ENCODE results near the gene DYNLT4.
"Not testable (repeated sequence)": the region's sequence is repeated elsewhere in the genome, so short reads cannot be mapped to it uniquely, and the experiment has no call there.

DYNLT4 gene

GRCh38 chr1:44806704-44807363 lies at the start of gene DYNLT4:
TSS of gene DYNLT4 (minus strand) at chr1:44807351. CDS start at chr1:44806668, 683 bp downstream.
- peaks cover 96% of the 10 kb centered on the region for H3K4me1 Mint-ChIP-seq (ENCODE audit: low read depth)
- H3K27ac Mint-ChIP-seq, result peak within 1 kb of the TSS; percentile 99
- no peaks in the 10 kb centered on the region for H3K27me3 Mint-ChIP-seq
- H3K4me3 Mint-ChIP-seq, result peak within 1 kb of the TSS; percentile 80
- H3K36me3 Mint-ChIP-seq (ENCODE audit: low read depth), result peaks cover 88% of the 10 kb centered on the region
- DNase-seq, result no peak
- H3K9me3 Mint-ChIP-seq, result no peaks in the 10 kb centered on the region

GRCh38 chr1:44855742-44856141 lies 48.6 kb upstream of the DYNLT4 start:
- Mint-ChIP-seq H3K27ac (no peak overlapping the region), H3K27me3 (no peaks in the 10 kb centered on the region), H3K4me3 (no peak overlapping the region), H3K9me3 (no peaks in the 10 kb centered on the region), H3K36me3 (ENCODE audit: low read depth) (peaks cover 78% of the 10 kb centered on the region), H3K4me1 (ENCODE audit: low read depth) (peaks cover 1% of the 10 kb centered on the region)
- no peak for DNase-seq

DNA sequence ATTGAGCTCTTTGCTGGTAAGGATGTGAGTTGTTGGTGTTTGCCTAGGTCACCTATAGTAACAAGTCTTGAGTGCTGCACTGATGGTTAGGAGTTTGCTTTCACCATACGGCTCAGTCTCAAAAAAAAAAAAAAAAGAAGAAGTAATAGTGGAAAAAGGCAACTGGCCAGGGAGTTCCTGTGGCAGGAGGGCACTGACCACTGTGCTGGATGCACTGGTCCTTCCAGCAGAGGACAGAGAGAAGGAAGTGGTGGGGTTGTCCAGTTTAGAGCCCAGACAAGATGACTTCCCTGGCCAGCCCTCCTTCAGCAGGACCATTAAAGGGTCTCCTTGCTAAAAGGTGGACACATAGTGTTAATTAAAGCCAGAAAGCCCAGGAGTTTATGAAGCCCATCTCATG lies 47.8 kb upstream of the DYNLT4 start:
- peaks cover 82% of the 10 kb centered on the region for H3K36me3 Mint-ChIP-seq (ENCODE audit: low read depth)
- H3K4me3 Mint-ChIP-seq, result no peak overlapping the region
- DNase-seq, result no peak
- peaks cover 8% of the 10 kb centered on the region for H3K4me1 Mint-ChIP-seq (ENCODE audit: low read depth)
- no peaks in the 10 kb centered on the region for H3K27me3 Mint-ChIP-seq
- H3K27ac Mint-ChIP-seq, result no peak overlapping the region
- no peaks in the 10 kb centered on the region for H3K9me3 Mint-ChIP-seq

GRCh38 chr1:44853201-44853600 lies 46.0 kb upstream of the DYNLT4 start:
- peaks cover 88% of the 10 kb centered on the region for H3K36me3 Mint-ChIP-seq (ENCODE audit: low read depth)
- no peaks in the 10 kb centered on the region for H3K27me3 Mint-ChIP-seq
- no peak overlapping the region for H3K27ac Mint-ChIP-seq
- no peak for DNase-seq
- no peaks in the 10 kb centered on the region for H3K9me3 Mint-ChIP-seq
- no peak overlapping the region for H3K4me3 Mint-ChIP-seq
- peaks cover 18% of the 10 kb centered on the region for H3K4me1 Mint-ChIP-seq (ENCODE audit: low read depth)

GRCh38 chr1:44851308-44851707 lies 44.2 kb upstream of the DYNLT4 start:
- no peak for DNase-seq
- no peaks in the 10 kb centered on the region for H3K27me3 Mint-ChIP-seq
- no peak overlapping the region for H3K4me3 Mint-ChIP-seq
- no peaks in the 10 kb centered on the region for H3K9me3 Mint-ChIP-seq
- peaks cover 81% of the 10 kb centered on the region for H3K36me3 Mint-ChIP-seq (ENCODE audit: low read depth)
- H3K27ac Mint-ChIP-seq, result no peak overlapping the region
- H3K4me1 Mint-ChIP-seq (ENCODE audit: low read depth), result peaks cover 18% of the 10 kb centered on the region

- H3K36me3 Mint-ChIP-seq (ENCODE audit: low read depth), result peaks cover 68% of the 10 kb centered on the region
- no peaks in the 10 kb centered on the region for H3K27me3 Mint-ChIP-seq
- H3K9me3 Mint-ChIP-seq, result no peaks in the 10 kb centered on the region
- peak overlapping the region; percentile 56 for H3K27ac Mint-ChIP-seq
- no peak overlapping the region for H3K4me3 Mint-ChIP-seq
- no peak for DNase-seq
- peaks cover 18% of the 10 kb centered on the region for H3K4me1 Mint-ChIP-seq (ENCODE audit: low read depth)
Measured at GRCh38 chr1:44849575-44850132, 42.5 kb upstream of the DYNLT4 start.

GRCh38 chr1:44848456-44849181 lies 41.5 kb upstream of the DYNLT4 start:
- DNase-seq, result no peak
- peaks cover 5% of the 10 kb centered on the region for H3K27me3 Mint-ChIP-seq
- peaks cover 60% of the 10 kb centered on the region for H3K36me3 Mint-ChIP-seq (ENCODE audit: low read depth)
- no peak overlapping the region for H3K4me3 Mint-ChIP-seq
- H3K9me3 Mint-ChIP-seq, result no peaks in the 10 kb centered on the region
- no peak overlapping the region for H3K27ac Mint-ChIP-seq
- H3K4me1 Mint-ChIP-seq (ENCODE audit: low read depth), result peaks cover 20% of the 10 kb centered on the region

DNA sequence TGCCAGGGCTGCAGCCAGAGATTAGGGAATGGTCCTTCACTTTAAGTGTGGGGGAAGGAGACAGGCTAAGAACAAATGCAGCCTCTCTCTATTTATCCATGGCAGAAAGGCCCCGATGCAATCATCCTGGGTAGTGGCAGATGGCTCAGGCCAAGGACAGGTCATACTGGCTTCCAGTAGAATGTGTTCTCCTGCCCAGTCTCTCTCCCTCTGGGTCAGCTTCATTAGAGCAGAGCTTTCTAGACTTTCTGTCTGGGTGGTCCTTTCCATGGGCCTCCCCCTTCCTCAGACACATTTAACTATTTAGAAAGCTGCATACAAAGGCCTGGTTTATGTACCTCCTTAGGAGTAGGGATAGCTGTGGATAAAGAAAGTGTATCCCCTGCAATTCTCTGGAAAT lies 40.7 kb upstream of the DYNLT4 start:
- peaks cover 5% of the 10 kb centered on the region for H3K27me3 Mint-ChIP-seq
- DNase-seq, result no peak
- no peak overlapping the region for H3K4me3 Mint-ChIP-seq
- peaks cover 20% of the 10 kb centered on the region for H3K4me1 Mint-ChIP-seq (ENCODE audit: low read depth)
- no peak overlapping the region for H3K27ac Mint-ChIP-seq
- peaks cover 54% of the 10 kb centered on the region for H3K36me3 Mint-ChIP-seq (ENCODE audit: low read depth)
- no peaks in the 10 kb centered on the region for H3K9me3 Mint-ChIP-seq

DNA sequence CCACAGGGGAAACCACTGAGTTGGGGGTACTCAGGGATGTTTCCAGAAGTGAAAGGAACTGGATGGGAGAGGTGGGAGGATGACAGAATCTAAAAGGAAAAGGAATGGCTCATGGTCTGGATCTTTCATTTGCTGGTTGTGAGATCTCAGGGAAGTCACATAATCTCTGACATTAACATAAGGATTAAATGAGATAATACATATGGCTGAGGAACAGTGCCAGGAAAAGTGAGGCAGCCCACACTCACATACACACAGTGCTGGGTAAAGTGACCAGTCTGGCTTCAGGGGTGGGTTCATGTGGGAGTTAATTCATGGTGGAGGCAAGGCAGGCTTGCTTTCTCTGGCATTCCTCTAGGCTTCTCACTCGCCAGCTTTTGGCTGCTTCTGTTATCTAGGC lies 39.8 kb upstream of the DYNLT4 start:
- peaks cover 47% of the 10 kb centered on the region for H3K36me3 Mint-ChIP-seq (ENCODE audit: low read depth)

DNA sequence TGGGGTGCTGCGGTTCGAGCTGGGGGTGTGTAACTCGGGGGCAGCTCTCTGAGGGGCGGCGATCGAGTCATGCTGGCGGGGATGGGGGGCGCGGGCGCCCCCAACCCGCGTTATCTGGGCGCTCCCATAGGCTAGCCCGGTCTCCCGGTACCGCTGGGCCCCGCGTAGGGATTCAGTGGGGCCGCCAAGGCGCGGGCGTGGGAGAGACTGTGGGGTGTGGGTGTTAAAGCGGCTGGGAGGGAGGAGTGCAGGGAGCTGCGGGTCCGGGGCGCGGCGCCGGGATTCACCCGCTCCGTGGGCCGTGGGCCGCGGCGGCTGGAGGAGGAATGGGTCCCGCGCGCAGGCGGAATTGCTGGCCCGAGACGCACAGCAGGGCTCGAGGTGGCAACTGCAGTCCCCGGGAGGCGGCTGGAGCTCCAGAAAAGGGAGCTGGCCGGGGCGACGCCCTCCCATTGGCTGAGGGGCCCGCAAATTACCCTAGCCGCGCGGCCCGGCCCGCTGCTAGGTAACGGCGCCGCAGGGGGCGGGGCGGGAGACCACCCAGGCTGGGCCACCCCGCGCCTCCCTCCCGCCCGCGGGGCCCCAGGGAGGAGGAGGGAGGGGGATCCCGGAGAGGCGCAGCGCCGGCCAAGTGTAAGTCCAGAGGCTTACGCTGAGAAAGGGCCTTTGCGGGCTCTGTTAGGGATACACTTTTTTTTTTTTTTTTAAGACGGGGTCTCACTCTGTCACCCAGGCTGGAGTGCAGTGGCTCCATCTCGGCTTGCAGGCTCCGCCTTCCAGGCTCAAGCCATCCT lies 35.9 kb upstream of the DYNLT4 start, which contains the start of gene PTCH2:
Gene PTCH2 (minus strand): TSS at position 392 of the 794 bp plus-strand sequence. CDS start 321 bp downstream, at position 71.
- Mint-ChIP-seq H3K4me1 (ENCODE audit: low read depth) (peaks cover 9% of the 10 kb centered on the region), H3K9me3 (no peaks in the 10 kb centered on the region), H3K27me3 (peaks cover 26% of the 10 kb centered on the region), H3K36me3 (ENCODE audit: low read depth) (peaks cover 14% of the 10 kb centered on the region), H3K4me3 (peak within 1 kb of the TSS; percentile 42), H3K27ac (peak within 1 kb of the TSS; percentile 29)
- DNase-seq, result peak; percentile 53

More for the DNA sequence above, 39.8 kb upstream of the DYNLT4 start:
- no peak overlapping the region for H3K27ac Mint-ChIP-seq
- DNase-seq, result no peak
- H3K27me3 Mint-ChIP-seq, result peaks cover 10% of the 10 kb centered on the region
- no peaks in the 10 kb centered on the region for H3K9me3 Mint-ChIP-seq
- H3K4me1 Mint-ChIP-seq (ENCODE audit: low read depth), result peaks cover 25% of the 10 kb centered on the region
- no peak overlapping the region for H3K4me3 Mint-ChIP-seq

GRCh38 chr1:44842486-44842861 lies 35.3 kb upstream of the DYNLT4 start:
- H3K27me3 Mint-ChIP-seq, result peaks cover 26% of the 10 kb centered on the region
- H3K36me3 Mint-ChIP-seq (ENCODE audit: low read depth), result peaks cover 11% of the 10 kb centered on the region
- peak overlapping the region; percentile 29 for H3K27ac Mint-ChIP-seq
- no peak for DNase-seq
- H3K4me1 Mint-ChIP-seq (ENCODE audit: low read depth), result peaks cover 9% of the 10 kb centered on the region
- no peaks in the 10 kb centered on the region for H3K9me3 Mint-ChIP-seq
- peak overlapping the region; percentile 42 for H3K4me3 Mint-ChIP-seq

DNA sequence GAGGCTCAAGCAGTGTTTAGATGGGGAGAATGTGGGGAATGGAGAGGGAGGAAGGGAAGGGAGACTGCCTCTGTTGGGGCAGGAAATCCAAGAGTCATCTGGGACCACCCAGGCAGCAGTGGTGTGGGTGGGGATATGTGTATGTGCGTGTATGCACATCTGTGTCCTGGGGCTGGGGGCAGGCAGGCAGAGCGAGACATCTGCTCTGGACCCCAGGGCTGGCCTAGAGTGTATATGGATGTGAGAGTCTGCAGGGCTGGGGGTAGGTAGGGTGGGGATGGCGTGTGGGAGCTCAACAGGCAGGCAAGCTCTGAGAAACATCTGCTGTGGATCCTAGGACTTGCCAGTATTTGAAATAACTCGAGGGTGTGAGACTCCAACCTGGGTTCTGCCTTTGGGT lies 32.4 kb upstream of the DYNLT4 start:
- Mint-ChIP-seq H3K4me1 (ENCODE audit: low read depth) (peaks cover 18% of the 10 kb centered on the region), H3K36me3 (ENCODE audit: low read depth) (peaks cover under 1% of the 10 kb centered on the region)
- DNase-seq, result no peak

DNA sequence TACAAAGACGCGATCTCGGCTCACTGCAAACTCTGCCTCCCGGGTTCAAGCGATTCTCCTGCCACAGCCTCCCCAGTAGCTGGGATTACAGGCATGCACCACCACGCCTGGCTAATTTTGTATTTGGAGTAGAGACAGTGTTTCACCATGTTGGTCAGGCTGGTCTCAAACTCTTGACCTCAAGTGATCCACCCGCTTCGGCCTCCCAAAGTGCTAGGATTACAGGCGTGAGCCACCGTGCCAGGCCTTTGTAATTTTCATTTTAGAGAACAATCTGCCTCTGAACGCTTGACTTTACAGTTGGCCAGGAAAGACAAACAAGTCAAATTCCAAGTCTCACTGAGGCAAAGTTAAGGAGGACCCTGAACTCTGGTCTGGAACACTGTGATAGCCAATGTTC lies 31.1 kb upstream of the DYNLT4 start:
- not testable (repeated sequence) for H3K4me3 Mint-ChIP-seq; H3K36me3 Mint-ChIP-seq (ENCODE audit: low read depth); H3K9me3 Mint-ChIP-seq; DNase-seq; H3K27ac Mint-ChIP-seq
- Mint-ChIP-seq H3K4me1 (ENCODE audit: low read depth) (peaks cover 15% of the 10 kb centered on the region), H3K27me3 (peaks cover 21% of the 10 kb centered on the region)

More for the DNA sequence above, 32.4 kb upstream of the DYNLT4 start:
- H3K27me3 Mint-ChIP-seq, result peaks cover 26% of the 10 kb centered on the region
- no peak overlapping the region for H3K27ac Mint-ChIP-seq
- no peak overlapping the region for H3K4me3 Mint-ChIP-seq
- H3K9me3 Mint-ChIP-seq, result no peaks in the 10 kb centered on the region

Measured in activated T-cell treated with anti-CD3 and anti-CD28 coated beads, Interleukin-2, amount 50 U/mL, for 24 hours (primary cell).